Retina (tissue), 1 donor: ENCODE measurements around the gene GUCY2C.
A peak's percentile ranks its signal among the peaks of the same experiment; 100 is the strongest.

Source experiments
- DNase-seq: peaks from one replicate; pipeline ENCODE4 v3.0.0-alpha.2; 2016

The GUCY2C gene

GRCh38 chr12:14567351-14568162 is 128.8 kb downstream of the GUCY2C start, which contains the start of gene PLBD1:
Gene PLBD1, minus strand, starts transcription at chr12:14567883. Its CDS starts 187 bp downstream, at chr12:14567696.
- peak; percentile 91 for DNase-seq

GRCh38 chr12:14564336-14564959 is 132.0 kb downstream of the GUCY2C start:
- no peak for DNase-seq

- no peak for DNase-seq
Observed at GRCh38 chr12:14563046-14563445, 133.4 kb downstream of the GUCY2C start.
